BE2C (cell line): Measurements from ENCODE around the gene USH2A.

Experiments used
- DNase-seq: peaks from one replicate; pipeline ENCODE4 v3.0.0-alpha.2; 2020
- H3K27me3 ChIP-seq: fragments of 250-450 bp; sonication (Bioruptor Pico); 2 replicates; pipeline ENCODE4 v1.5.1; 2020; ENCODE audit warnings: mild to moderate bottlenecking
- H3K36me3 ChIP-seq: fragments of 250-450 bp; sonication (Bioruptor Pico); 2 replicates; pipeline ENCODE4 v1.5.1; 2020; ENCODE audit warnings: mild to moderate bottlenecking
- H3K4me1 ChIP-seq: fragments of 250-450 bp; sonication (Bioruptor Pico); 2 replicates; pipeline ENCODE4 v1.5.1; 2020
- H3K4me3 ChIP-seq: 2 replicates; pipeline ENCODE4 v1.5.1; 2011; ENCODE audit warnings: low read depth, low read length
- H3K9me3 ChIP-seq: fragments of 250-450 bp; sonication (Bioruptor Pico); 2 replicates; pipeline ENCODE4 v1.5.1; 2020
- CTCF ChIP-seq: IDR thresholded peaks from 2 replicates; pipeline ENCODE4 v1.5.1; 2012; ENCODE audit warnings: mild to moderate bottlenecking, low read depth, low read length

The USH2A gene

GRCh38 chr1:216325946-216326345, 97.3 kb downstream of the USH2A start:
- no peaks in the 10 kb centered on the region for H3K9me3 ChIP-seq
- no peak for TF ChIP-seq CTCF
- DNase-seq: peak; percentile 60
- no peak overlapping the region for H3K4me3 ChIP-seq
- peaks cover 27% of the 10 kb centered on the region for H3K4me1 ChIP-seq
- no peaks in the 10 kb centered on the region for H3K36me3 ChIP-seq
- no peaks in the 10 kb centered on the region for H3K27me3 ChIP-seq

DNA sequence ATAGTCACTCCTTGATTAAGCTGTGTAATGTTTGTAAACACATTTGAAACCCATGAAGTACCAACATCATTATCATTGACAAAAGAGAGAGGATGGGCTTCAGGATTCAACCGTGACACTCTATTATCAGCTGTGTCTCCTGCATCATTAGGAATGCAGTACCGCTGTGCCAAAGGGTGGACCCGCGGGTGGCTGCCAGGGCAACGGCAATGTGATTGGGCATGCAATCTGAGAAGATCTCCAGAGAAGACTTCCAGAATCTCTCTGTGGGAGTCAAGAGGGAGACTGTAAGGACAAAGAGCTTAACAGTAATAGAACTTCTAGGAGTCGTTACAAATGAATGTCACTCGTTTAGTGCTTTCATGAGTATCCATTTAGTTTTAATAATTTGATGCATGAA, 97.9 kb downstream of the USH2A start:
- H3K36me3 ChIP-seq: no peaks in the 10 kb centered on the region
- DNase-seq: peak; percentile 46
- H3K27me3 ChIP-seq: no peaks in the 10 kb centered on the region
- no peak overlapping the region for H3K4me3 ChIP-seq
- H3K9me3 ChIP-seq: no peaks in the 10 kb centered on the region; the same call in 1 of the 2 replicates
- no peak for TF ChIP-seq CTCF
- peaks cover 27% of the 10 kb centered on the region for H3K4me1 ChIP-seq

GRCh38 chr1:216323344-216323743, 99.9 kb downstream of the USH2A start:
- Histone ChIP-seq H3K36me3 (no peaks in the 10 kb centered on the region), H3K9me3 (no peaks in the 10 kb centered on the region; the same call in 1 of the 2 replicates), H3K4me3 (no peak overlapping the region), H3K4me1 (peaks cover 27% of the 10 kb centered on the region), H3K27me3 (no peaks in the 10 kb centered on the region)
- DNase-seq: no peak
- no peak for TF ChIP-seq CTCF

DNA sequence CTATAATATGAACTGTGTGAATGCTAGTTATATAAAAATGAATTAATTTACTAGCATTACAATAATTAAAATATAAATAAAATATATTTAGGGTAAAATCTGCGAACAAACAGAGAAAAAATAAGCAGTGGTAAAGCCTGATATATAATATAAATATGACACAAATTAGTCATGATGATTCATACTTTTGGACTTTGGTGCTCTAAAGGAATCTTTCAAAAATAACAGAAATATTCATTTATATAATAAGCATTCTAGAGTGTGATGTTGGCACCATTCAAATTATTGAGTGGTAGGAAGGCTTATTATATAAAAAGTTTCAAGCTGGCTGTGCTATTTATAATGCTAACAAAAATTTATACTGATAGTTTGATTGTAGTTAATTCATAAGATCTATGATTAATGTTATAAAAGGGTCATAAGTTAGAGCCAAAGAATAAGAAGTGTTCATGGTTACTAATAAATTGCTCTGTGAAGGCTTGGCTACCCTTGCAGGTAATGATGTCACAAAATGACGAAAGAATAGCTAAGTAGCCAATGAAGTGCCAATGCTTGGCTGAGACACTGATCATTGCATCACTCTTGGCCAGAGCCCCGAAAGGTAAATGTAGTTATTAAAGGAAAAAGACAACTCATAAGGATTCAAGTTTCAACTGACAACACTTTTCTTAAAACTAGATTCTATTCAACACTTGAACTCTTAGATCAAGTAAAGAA, 108.7 kb downstream of the USH2A start:
- DNase-seq: no peak
- H3K4me1 ChIP-seq: peaks cover 4% of the 10 kb centered on the region
- no peak overlapping the region for H3K4me3 ChIP-seq
- H3K9me3 ChIP-seq: no peaks in the 10 kb centered on the region
- no peak for TF ChIP-seq CTCF
- no peaks in the 10 kb centered on the region for H3K27me3 ChIP-seq
- no peaks in the 10 kb centered on the region; the same call in 1 of the 2 replicates for H3K36me3 ChIP-seq

- H3K4me1 ChIP-seq: peaks cover 4% of the 10 kb centered on the region; the same call in 1 of the 2 replicates
- peak; percentile 75 for DNase-seq
- TF ChIP-seq CTCF: peak; percentile 97
- H3K4me3 ChIP-seq: no peak overlapping the region
- H3K36me3 ChIP-seq: no peaks in the 10 kb centered on the region; the same call in 1 of the 2 replicates
- no peaks in the 10 kb centered on the region for H3K9me3 ChIP-seq
- H3K27me3 ChIP-seq: no peaks in the 10 kb centered on the region
Observed at GRCh38 chr1:216310776-216311175, 112.5 kb downstream of the USH2A start.

GRCh38 chr1:216306830-216307229, 116.4 kb downstream of the USH2A start:
- peak; percentile 26; the same call in 1 of the 2 replicates for TF ChIP-seq CTCF
- peaks cover 4% of the 10 kb centered on the region; the same call in 1 of the 2 replicates for H3K4me1 ChIP-seq
- DNase-seq: no peak
- no peak overlapping the region for H3K4me3 ChIP-seq
- no peaks in the 10 kb centered on the region for H3K27me3 ChIP-seq
- no peaks in the 10 kb centered on the region for H3K36me3 ChIP-seq
- H3K9me3 ChIP-seq: no peaks in the 10 kb centered on the region
